ENCODE results near the gene BCDIN3D.

BCDIN3D gene

DNA sequence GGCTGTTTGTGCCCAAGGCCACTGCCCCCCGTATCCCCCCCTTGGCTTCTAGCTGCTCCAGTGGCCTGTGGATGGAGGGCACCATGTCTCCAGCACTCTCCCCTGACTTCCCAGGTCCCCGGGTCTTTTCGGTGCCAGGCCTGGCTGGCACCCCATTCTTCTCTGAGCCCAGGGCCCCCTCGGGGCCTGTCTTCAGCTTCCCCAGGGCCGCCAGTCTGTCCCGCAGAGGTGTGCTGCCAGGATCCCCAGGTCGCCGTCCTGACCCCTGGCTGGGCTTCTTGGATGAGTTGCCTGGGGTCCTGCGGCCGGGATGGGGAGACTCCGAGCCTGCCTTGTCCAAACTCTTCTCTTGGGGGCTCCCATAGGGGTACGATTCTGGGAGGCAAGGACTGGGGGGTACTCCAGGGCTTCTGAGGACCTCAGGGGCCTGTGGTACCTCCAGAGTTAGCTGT is 47.2 kb downstream of the BCDIN3D start:
- DNase-seq = no peak

DNA sequence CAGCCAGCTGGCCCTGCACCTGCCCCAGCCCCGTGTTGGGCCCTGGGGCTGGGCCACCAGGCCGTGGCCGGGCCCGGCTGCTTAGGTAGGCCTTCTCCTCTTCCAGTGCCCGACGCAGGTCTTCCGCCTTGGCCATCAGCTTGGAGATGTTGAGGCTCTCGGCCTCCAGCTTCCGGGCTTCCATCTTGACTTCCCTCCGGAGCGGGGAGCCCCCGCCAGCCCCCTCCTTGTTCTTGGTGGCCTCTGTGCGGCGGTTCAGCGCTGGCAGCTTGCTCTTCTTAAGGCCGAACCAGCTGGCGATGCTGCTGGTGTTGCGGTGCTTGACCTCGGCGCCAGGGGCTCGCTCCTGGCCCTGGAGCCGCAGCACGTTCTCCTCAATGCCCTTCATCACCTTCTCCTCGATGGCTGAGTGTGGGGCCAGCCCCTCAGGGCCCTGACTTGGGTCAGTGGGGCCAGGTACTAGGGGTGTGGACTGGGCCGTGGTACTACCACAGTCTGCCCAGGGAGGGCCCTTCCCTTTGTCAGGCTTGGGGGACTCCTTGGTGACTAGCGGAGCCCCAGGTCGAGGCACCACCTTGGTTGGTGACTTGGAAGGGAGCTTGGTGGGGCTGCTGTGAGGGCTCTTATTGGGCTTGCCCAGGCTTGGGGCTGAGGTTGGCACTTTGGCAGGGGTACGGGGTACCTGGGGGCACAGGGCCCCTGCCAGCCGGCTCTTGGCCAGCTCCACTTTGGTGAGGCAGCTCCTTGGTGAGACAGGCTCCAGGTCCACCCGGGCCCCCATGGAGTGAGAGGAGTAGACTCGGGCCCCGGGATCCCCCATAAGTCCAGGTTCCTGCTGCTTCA is 47.9 kb downstream of the BCDIN3D start:
- DNase-seq = no peak

DNA sequence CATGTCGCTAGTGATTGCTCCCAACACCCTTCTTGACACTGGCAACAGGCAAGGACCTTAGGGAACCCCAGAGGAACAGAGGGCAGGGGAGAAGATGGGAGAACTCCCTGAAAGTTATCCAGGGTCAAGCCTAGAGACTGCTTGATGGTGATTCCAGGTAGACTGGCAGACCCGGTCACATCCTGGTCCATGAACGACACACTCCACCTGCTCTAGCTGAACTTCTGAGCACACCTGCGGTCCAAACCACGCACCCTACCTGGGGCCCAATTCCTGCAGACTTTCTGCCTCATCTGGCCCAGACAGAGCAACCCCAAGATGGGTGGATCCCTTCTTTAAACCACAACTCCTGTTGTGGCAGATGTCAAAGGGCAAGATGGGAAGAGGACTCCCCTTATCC is 48.9 kb downstream of the BCDIN3D start:
- no peak for DNase-seq

DNA sequence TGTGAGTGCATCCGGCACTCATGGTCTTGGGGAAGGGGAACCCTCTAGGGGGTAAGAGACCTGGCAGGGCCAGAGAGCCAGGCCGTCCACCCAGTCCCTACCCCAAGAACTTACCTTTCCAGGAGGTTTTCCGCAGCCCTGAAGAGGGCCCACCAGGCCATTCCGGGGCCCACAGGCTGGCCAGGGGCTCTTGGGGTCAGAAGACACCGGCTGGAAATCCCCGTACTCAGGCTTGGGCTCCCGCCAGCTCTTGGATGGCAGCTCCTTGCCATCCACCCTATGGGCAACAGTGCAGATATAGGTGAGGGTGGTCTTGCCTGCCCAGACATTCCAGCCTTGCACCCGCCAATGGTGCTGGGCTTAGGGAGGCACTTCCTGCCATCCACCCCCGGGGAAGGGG is 49.3 kb downstream of the BCDIN3D start:
- no peak for DNase-seq

DNA sequence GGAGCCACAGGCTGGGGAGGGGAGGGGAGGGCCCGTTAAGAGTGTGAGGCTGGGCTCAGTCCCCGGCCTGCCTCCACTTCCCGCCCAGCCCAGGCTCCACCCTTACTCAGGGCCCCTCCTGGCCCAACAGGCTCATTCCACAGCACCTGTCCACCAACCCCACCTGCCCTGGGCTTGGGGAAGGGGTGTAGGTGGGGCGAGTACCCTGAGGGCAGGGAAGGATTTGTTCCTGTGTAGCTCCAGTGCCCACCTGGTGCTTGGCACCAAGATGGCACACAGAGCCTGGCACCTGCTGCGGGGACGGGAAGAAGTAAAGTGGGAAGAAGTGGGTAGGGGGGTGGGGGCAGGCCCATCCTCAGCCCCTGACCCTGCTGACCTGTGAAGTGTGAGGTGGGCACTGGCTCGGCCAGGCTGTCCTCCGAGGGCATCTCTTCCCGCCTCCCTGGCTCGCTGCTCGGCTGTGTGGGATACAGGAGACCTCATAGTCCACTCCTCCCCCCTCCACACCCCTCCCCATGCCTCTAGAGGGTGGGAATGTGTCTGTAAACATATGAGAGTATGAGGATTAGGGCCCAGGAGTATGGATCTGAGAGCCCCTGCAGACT is 49.8 kb downstream of the BCDIN3D start:
- no peak for DNase-seq

DNA sequence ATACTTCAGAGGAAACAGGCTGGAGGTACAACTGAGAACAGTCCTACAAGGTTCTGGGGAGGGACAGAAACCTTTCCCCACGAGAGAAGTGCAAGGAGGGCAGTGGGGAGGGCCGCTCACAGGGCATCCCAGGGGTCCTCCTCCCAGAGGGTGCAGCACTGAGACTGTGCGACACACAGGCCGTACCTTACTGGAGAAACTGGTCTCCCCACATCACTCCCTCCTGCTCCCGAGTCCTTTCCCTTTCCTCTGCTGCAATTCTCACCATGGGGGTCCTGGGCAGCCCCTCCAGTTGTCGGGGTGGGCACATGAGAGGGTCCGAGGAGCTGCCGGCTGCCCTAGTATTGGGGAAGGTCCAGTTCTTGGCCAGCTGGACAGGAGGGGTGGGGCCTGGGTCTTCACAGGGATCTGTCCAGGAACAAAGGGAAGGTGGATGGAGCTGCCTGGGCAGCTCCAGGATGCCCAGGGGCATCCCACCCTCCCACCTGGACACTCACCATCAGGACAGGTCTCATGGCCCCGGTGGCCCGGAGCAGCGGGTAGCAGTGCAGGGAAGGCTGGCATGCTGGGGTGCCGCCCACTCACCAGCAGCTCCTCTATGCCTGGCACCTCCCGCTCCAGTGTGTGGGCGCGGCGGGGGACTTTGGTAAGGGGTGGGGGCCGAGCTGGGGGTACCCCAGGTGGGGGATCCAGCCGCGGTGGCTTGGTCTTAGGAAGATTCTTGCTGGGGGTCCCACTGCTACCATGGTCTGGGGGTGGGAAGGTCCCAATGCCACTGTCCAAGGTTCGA is 50.5 kb downstream of the BCDIN3D start:
- DNase-seq = no peak

DNA sequence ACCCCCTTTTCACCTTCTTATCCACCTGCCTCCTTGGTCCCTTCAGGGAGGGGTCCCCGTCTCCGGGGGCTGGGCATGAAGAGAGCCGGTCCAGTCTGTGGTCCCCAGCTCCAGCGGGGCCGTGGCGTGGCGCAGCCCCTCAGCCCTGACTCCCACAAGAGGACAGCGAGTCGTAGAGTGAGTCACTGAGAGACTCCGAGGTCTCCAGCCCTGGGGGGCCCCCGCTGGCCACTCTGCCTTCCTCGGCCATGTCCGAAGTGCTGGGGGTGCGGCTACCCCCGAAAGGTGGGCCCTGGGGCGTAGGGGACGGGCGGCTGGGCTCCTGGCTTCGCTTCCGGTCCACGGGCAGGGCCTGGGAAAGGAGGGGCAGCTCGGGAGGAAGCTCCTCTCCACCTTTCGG is 51.2 kb downstream of the BCDIN3D start:
- no peak for DNase-seq

DNA sequence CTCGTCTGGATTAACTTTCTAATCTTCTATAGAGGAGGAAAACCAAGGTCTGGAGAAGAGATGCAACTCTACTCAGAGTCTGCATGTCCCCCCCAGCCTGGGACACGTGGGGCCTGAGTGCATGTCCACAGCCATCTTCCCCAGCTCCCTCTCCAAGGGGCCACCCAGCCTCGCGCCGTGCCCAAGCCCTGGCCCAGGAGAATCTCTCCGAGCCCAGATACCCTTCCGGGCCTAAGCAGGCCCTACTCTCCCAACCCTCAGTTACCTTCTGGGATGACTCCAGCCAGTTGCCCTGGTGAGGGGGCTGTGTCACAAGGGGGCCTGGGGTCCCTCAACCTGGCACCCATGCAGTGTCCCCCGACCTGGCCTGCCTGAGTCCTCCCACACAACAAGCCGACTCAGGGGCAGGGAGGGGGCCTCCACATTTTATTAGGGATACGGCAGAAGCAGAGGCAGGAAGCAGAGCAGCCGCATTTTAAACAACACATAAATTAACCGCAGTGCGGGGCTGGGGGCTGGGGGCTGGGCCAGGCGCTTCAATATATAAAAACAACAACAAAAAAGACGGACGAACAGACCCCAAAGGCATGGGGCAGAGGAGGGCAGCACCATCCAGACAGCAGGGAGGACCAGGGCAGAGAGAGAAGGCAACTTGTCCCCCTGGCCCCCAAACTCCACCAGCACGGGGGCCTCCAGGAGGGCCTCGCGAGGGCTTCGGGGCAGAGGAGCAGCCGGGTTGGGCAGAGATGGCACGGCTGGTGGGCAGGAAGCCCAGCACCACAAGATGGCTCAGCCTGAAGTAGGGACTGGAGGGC is 52.0 kb downstream of the BCDIN3D start:
- no peak for DNase-seq

DNA sequence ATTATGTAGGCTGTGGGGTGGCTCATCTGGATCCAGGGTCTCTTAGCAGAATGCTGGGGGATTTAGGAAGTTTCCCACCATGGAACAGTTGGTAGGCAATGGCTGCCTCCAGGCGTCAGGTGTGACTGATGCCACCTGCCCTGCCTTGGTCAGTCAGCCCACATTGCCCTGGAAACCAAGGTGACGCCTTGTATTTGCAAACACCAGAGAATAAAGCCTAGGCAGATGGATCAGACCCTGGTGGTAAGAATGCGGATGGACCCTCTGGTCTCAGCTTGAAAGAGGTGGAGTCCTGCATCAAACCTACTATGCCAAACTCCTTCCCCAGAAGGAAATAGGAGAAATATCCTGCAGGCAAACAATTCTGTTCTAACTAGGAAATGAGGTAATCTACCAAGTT is 52.9 kb downstream of the BCDIN3D start:
- DNase-seq = no peak

DNA sequence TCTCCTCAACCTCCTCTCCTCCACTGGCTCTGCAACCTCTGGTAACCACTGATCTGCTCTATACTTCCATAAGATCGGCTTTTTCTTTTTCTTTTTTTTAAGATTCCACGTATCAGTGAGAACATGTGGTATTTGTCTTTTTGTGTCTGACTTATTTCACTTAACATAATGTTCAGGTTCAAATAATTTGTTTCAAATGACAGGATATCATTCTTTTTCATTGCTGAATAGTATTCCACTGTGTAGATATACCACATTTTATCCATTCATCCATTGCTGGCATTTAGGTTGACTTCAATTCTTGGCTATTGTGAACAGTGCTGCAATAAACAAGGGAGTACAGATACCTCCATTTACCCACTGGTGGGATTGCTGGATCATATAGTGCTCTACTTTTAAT is 55.2 kb downstream of the BCDIN3D start:
- DNase-seq = no peak
